22Rv1 (cell line): ENCODE measurements around the gene LONRF2.

ENCODE experiments used
- CTCF ChIP-seq: fragments of 450-650 bp; IDR thresholded peaks from 2 replicates; pipeline ENCODE4 v1.5.1; 2017; ENCODE audit warnings: mild to moderate bottlenecking
- ZFX ChIP-seq: fragments of 450-650 bp; IDR thresholded peaks from 2 replicates; pipeline ENCODE4 v1.6.1; 2017; ENCODE audit warnings: antibody characterized with exemption, borderline replicate concordance

GRCh38 chr2:100235581-100235980 is 86.7 kb downstream of the LONRF2 start:
- TF ChIP-seq CTCF (no peak), ZFX (no peak)
